ENCODE data around the gene B3GNT4.

The B3GNT4 gene

DNA sequence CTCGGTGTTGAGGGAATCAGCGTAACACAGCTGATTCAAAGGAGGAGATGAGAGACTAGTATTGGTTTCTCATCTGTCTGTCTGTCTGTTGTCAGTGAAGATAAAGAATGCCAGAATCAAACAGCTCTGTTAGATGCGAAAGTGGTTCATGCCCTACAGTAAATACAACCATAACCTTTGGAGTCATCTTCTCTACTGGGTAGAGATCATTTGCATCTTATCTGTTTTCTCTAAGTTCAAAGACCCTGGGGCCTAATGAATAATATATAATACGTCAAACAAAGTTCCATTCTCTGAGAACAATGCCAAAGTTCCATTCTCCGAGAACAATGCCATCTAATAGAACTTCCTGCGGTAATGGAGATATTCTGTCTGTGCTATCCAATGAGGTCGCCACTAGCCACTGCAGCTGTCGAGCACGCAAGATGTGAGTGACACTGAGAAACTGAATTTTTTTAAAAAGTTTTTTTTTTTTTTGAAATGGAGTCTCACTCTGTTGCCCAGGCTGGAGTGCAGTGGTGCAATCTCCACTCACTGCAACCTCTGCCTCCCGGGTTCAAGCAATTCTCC is 36.1 kb upstream of the B3GNT4 start:
- Histone ChIP-seq H3K4ac (ENCODE audit: low read length) (no peak overlapping the region), H3K27ac (replicated peaks; ENCODE audit: low read length) (no peak overlapping the region), H2BK15ac (ENCODE audit: low read length) (no peak overlapping the region), H3K9ac (ENCODE audit: low read depth, low read length, poor library complexity) (no peak overlapping the region), H3K36me3 (replicated peaks in 1 of 2; ENCODE audit: control insufficient read depth in 2 of 2, insufficient read depth in 2 of 2, low read length in 2 of 2) (no peaks in the 10 kb centered on the region), H3K14ac (ENCODE audit: low read length) (no peak overlapping the region), H3K4me3 (ENCODE audit: low read length in 2 of 2) (no peak overlapping the region), H4K91ac (ENCODE audit: low read depth, low read length, poor library complexity) (no peak overlapping the region), H4K8ac (ENCODE audit: low read depth, low read length) (no peak overlapping the region), H3K79me1 (ENCODE audit: low read depth, low read length) (no peaks in the 10 kb centered on the region), H3K27me3 (ENCODE audit: control insufficient read depth in 3 of 3, insufficient read depth in 3 of 3, low read depth in 1 of 3, low read length in 3 of 3) (no peaks in the 10 kb centered on the region), H3K23ac (ENCODE audit: low read depth, low read length, poor library complexity) (no peak overlapping the region), H3K9me3 (replicated peaks in 1 of 2; ENCODE audit: control insufficient read depth in 2 of 2, insufficient read depth in 1 of 2, low read depth in 1 of 2, low read length in 2 of 2) (peaks cover 0 to 2% of the 10 kb centered on the region in 2 donors), H3K18ac (ENCODE audit: low read length) (no peak overlapping the region), H2BK120ac (ENCODE audit: low read depth, low read length) (no peak overlapping the region), H3K4me1 (ENCODE audit: control insufficient read depth in 2 of 2, insufficient read depth in 1 of 2, low read depth in 1 of 2, low read length in 2 of 2) (peaks cover 0 to 6% of the 10 kb centered on the region in 2 donors), H2BK5ac (ENCODE audit: low read length) (no peak overlapping the region), H2AFZ (ENCODE audit: low read length) (peak overlapping the region; percentile 61), H2BK12ac (ENCODE audit: low read length) (no peak overlapping the region), H2AK5ac (ENCODE audit: low read depth, low read length) (no peak overlapping the region), H3K4me2 (ENCODE audit: insufficient read depth, low read length, poor library complexity, severe bottlenecking) (no peak overlapping the region)
- WGBS, 2 donors (ENCODE audit: extremely low coverage in 2 of 2, insufficient read length in 2 of 2, insufficient replicate concordance in 1 of 2), result no CpG with 5 or more reads among the region's 10 CpGs
- DNase-seq (ENCODE audit: low spot score), result no peak

DNA sequence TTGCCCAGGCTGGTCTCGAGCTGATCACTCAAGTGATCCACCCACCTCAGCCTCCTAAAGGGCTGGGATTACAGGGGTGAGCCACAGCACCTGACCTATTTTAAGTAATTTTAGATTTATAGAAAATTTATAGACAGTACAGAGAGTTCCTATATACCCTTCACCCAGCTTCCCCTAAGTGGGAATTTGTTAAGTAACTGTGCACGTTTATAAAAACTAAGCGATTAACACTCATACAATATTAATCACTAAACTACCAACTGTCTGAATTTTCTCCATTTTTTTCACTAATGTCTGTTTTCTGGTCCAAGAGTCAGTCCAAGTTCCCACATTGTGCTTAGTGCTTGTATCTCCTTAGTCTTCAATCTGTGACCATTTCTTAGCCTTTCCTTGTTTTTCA is 35.0 kb upstream of the B3GNT4 start:
- H3K79me1 ChIP-seq (ENCODE audit: low read depth, low read length), result no peaks in the 10 kb centered on the region
- H4K91ac ChIP-seq (ENCODE audit: low read depth, low read length, poor library complexity), result no peak overlapping the region
- H3K4me1 ChIP-seq (ENCODE audit: control insufficient read depth in 2 of 2, insufficient read depth in 1 of 2, low read depth in 1 of 2, low read length in 2 of 2), result peaks cover 0 to 6% of the 10 kb centered on the region in 2 donors
- H2AK5ac ChIP-seq (ENCODE audit: low read depth, low read length), result no peak overlapping the region
- no peak overlapping the region for H3K14ac ChIP-seq (ENCODE audit: low read length)
- H2BK15ac ChIP-seq (ENCODE audit: low read length), result no peak overlapping the region
- H3K36me3 ChIP-seq (replicated peaks in 1 of 2; ENCODE audit: control insufficient read depth in 2 of 2, insufficient read depth in 2 of 2, low read length in 2 of 2), result no peaks in the 10 kb centered on the region
- peaks cover 0 to 2% of the 10 kb centered on the region in 2 donors for H3K9me3 ChIP-seq (replicated peaks in 1 of 2; ENCODE audit: control insufficient read depth in 2 of 2, insufficient read depth in 1 of 2, low read depth in 1 of 2, low read length in 2 of 2)
- H3K9ac ChIP-seq (ENCODE audit: low read depth, low read length, poor library complexity), result no peak overlapping the region
- H2BK120ac ChIP-seq (ENCODE audit: low read depth, low read length), result no peak overlapping the region
- H2BK5ac ChIP-seq (ENCODE audit: low read length), result no peak overlapping the region
- no peak overlapping the region for H4K8ac ChIP-seq (ENCODE audit: low read depth, low read length)
- H3K27ac ChIP-seq (replicated peaks; ENCODE audit: low read length), result no peak overlapping the region
- no peak overlapping the region for H3K4ac ChIP-seq (ENCODE audit: low read length)
- H3K4me2 ChIP-seq (ENCODE audit: insufficient read depth, low read length, poor library complexity, severe bottlenecking), result no peak overlapping the region
- H3K23ac ChIP-seq (ENCODE audit: low read depth, low read length, poor library complexity), result no peak overlapping the region
- no peak for DNase-seq (ENCODE audit: low spot score)
- H2AFZ ChIP-seq (ENCODE audit: low read length), result no peak overlapping the region
- H3K27me3 ChIP-seq (ENCODE audit: control insufficient read depth in 3 of 3, insufficient read depth in 3 of 3, low read depth in 1 of 3, low read length in 3 of 3), result peaks cover 0 to 5% (median 0%) of the 10 kb centered on the region in 3 experiments
- H3K18ac ChIP-seq (ENCODE audit: low read length), result no peak overlapping the region
- no peak overlapping the region for H2BK12ac ChIP-seq (ENCODE audit: low read length)
- no CpG with 5 or more reads among the region's 3 CpGs for WGBS, 2 donors (ENCODE audit: extremely low coverage in 2 of 2, insufficient read length in 2 of 2, insufficient replicate concordance in 1 of 2)
- H3K4me3 ChIP-seq (ENCODE audit: low read length in 2 of 2), result no peak overlapping the region

DNA sequence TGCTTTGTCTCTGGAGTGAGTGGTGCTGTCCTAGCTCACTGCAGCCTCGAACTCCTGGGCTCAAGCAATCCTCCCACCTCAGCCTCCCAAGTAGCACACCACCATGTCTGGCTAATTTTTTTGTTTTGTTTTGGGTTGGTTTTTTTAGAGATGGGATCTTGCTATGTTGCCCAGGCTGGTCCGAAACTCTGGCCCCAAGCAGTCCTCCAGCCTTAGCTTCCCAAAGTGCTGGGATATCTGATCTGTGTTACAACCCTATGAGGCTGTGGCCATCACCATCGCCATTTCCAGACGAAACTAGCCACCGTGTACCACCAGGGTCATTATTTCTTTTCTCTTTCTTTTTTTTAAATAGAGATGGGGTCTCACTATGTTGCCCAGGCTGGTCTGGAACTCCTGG is 32.1 kb upstream of the B3GNT4 start:
- no peak overlapping the region for H3K18ac ChIP-seq (ENCODE audit: low read length)
- H2BK15ac ChIP-seq (ENCODE audit: low read length), result no peak overlapping the region
- no peak overlapping the region for H3K4me2 ChIP-seq (ENCODE audit: insufficient read depth, low read length, poor library complexity, severe bottlenecking)
- H3K4me3 ChIP-seq (ENCODE audit: low read length in 2 of 2), result no peak overlapping the region
- no CpG with 5 or more reads among the region's 5 CpGs for WGBS, 2 donors (ENCODE audit: extremely low coverage in 2 of 2, insufficient read length in 2 of 2, insufficient replicate concordance in 1 of 2)
- no peak for DNase-seq (ENCODE audit: low spot score)
- peaks cover 0 to 2% of the 10 kb centered on the region in 2 donors for H3K9me3 ChIP-seq (replicated peaks in 1 of 2; ENCODE audit: control insufficient read depth in 2 of 2, insufficient read depth in 1 of 2, low read depth in 1 of 2, low read length in 2 of 2)
- no peaks in the 10 kb centered on the region for H3K79me1 ChIP-seq (ENCODE audit: low read depth, low read length)
- H2BK5ac ChIP-seq (ENCODE audit: low read length), result no peak overlapping the region
- no peak overlapping the region for H3K14ac ChIP-seq (ENCODE audit: low read length)
- no peak overlapping the region for H3K27ac ChIP-seq (replicated peaks; ENCODE audit: low read length)
- H2BK12ac ChIP-seq (ENCODE audit: low read length), result no peak overlapping the region
- H2AFZ ChIP-seq (ENCODE audit: low read length), result no peak overlapping the region
- H2AK5ac ChIP-seq (ENCODE audit: low read depth, low read length), result no peak overlapping the region
- H3K36me3 ChIP-seq (replicated peaks in 1 of 2; ENCODE audit: control insufficient read depth in 2 of 2, insufficient read depth in 2 of 2, low read length in 2 of 2), result no peaks in the 10 kb centered on the region
- H4K91ac ChIP-seq (ENCODE audit: low read depth, low read length, poor library complexity), result no peak overlapping the region
- no peak overlapping the region for H3K4ac ChIP-seq (ENCODE audit: low read length)
- H3K27me3 ChIP-seq (ENCODE audit: control insufficient read depth in 3 of 3, insufficient read depth in 3 of 3, low read depth in 1 of 3, low read length in 3 of 3), result peaks cover 0 to 10% (median 0%) of the 10 kb centered on the region in 3 experiments
- no peak overlapping the region for H3K9ac ChIP-seq (ENCODE audit: low read depth, low read length, poor library complexity)
- H3K4me1 ChIP-seq (ENCODE audit: control insufficient read depth in 2 of 2, insufficient read depth in 1 of 2, low read depth in 1 of 2, low read length in 2 of 2), result peaks cover 0 to 6% of the 10 kb centered on the region in 2 donors
- no peak overlapping the region for H4K8ac ChIP-seq (ENCODE audit: low read depth, low read length)
- H2BK120ac ChIP-seq (ENCODE audit: low read depth, low read length), result no peak overlapping the region
- H3K23ac ChIP-seq (ENCODE audit: low read depth, low read length, poor library complexity), result no peak overlapping the region

DNA sequence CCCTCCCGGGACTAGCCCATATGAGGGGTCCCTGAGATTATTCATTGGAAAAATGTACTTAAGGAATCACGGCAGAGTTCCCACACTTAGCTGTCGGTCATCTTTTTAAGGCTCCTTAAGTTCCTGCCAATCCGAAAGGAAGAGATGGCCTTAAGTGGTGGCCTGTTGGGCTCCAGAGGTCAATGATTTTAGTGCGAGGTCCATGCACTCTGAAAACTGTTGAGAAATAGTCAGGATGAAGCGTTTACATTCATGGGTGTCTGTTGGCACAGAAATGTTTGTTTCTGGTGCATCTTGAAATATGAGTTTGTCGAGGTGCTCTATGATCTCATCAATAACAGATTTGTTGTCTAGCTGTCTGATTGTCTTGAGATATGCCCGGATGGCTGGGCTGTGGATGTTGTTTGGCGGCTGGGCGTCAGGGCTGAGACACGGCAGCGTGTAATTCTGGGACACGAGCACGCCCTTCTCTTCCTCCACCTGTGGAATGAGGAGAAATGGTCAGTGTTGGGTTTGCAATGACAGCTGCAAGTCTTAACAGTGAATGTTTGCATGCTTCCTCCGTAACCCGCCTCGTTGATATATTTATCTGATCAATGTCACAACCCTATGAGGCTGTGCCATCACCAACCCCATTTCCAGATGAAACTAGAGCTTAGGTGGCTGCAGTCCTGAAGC is 31.1 kb upstream of the B3GNT4 start:
- Histone ChIP-seq H2BK15ac (ENCODE audit: low read length) (no peak overlapping the region), H3K4me1 (ENCODE audit: control insufficient read depth in 2 of 2, insufficient read depth in 1 of 2, low read depth in 1 of 2, low read length in 2 of 2) (no peaks in the 10 kb centered on the region), H3K18ac (ENCODE audit: low read length) (no peak overlapping the region), H3K4me3 (ENCODE audit: low read length in 2 of 2) (no peak overlapping the region), H3K4ac (ENCODE audit: low read length) (no peak overlapping the region), H3K27ac (replicated peaks; ENCODE audit: low read length) (no peak overlapping the region), H3K36me3 (replicated peaks in 1 of 2; ENCODE audit: control insufficient read depth in 2 of 2, insufficient read depth in 2 of 2, low read length in 2 of 2) (no peaks in the 10 kb centered on the region), H3K79me1 (ENCODE audit: low read depth, low read length) (no peaks in the 10 kb centered on the region), H2BK5ac (ENCODE audit: low read length) (no peak overlapping the region), H2AK5ac (ENCODE audit: low read depth, low read length) (no peak overlapping the region), H3K27me3 (ENCODE audit: control insufficient read depth in 3 of 3, insufficient read depth in 3 of 3, low read depth in 1 of 3, low read length in 3 of 3) (peaks cover 0 to 10% (median 0%) of the 10 kb centered on the region in 3 experiments), H3K23ac (ENCODE audit: low read depth, low read length, poor library complexity) (no peak overlapping the region), H2BK120ac (ENCODE audit: low read depth, low read length) (no peak overlapping the region), H3K4me2 (ENCODE audit: insufficient read depth, low read length, poor library complexity, severe bottlenecking) (no peak overlapping the region), H2BK12ac (ENCODE audit: low read length) (no peak overlapping the region), H3K9me3 (replicated peaks in 1 of 2; ENCODE audit: control insufficient read depth in 2 of 2, insufficient read depth in 1 of 2, low read depth in 1 of 2, low read length in 2 of 2) (peaks cover 0 to 2% of the 10 kb centered on the region in 2 donors), H2AFZ (ENCODE audit: low read length) (no peak overlapping the region), H3K9ac (ENCODE audit: low read depth, low read length, poor library complexity) (no peak overlapping the region), H4K91ac (ENCODE audit: low read depth, low read length, poor library complexity) (no peak overlapping the region), H4K8ac (ENCODE audit: low read depth, low read length) (no peak overlapping the region), H3K14ac (ENCODE audit: low read length) (no peak overlapping the region)
- no CpG with 5 or more reads among the region's 17 CpGs for WGBS, 2 donors (ENCODE audit: extremely low coverage in 2 of 2, insufficient read length in 2 of 2, insufficient replicate concordance in 1 of 2)
- DNase-seq (ENCODE audit: low spot score), result no peak

Measured in neuronal stem cell (in vitro differentiated cells).